ENCODE measurements around the gene COL19A1. TPM values are rescaled to one million over a fixed set of nuclear protein-coding genes. Genes with fewer than 3 reads are reported as not detected.
A peak's percentile ranks its signal among the peaks of the same experiment; 100 is the strongest.

COL19A1 gene
- total and polyA plus RNA-seq, 12 donors: 0.26 to 2.8 (median 1.7) TPM

DNA sequence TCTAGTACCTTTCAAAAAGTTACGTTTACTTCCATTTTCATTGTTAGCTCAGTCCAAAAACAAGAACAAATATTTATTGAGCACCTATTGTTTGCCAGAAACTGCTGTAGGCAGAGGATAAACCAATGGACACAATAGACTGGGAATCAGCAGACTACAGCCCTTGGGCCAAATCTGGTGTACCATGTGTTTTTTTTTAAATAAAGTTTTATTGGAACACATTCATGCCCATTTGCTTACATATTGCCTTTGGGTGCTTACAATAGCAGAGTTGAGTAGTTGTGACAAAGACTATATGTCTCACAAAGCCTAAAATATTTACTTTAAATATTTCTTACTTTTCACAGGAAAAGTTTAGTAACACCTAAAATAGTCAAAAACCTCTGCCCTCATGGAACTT lies 220.4 kb downstream of the COL19A1 start:
- no peak for DNase-seq

DNA sequence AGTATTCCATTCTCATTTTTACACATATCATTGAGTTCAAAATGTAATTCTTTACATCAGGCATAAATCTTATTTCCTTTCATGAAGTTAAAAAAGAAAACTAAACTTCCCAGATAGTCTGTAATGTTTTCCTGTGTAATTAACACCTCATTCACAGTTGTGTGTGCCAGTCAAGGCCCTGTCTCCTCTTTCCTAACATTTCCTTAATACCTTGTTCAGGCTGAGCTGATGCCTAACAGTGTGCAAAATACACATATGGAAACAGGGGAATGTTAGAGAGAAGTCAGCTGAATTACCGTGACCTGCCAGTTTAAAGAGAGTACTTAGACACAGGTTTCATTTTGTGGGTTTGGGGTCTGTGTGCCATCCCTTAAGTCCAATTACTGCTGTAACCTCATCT lies 227.8 kb downstream of the COL19A1 start:
- no peak overlapping the region for H3K27ac ChIP-seq
- no peaks in the 10 kb centered on the region for H3K9me3 ChIP-seq
- no peaks in the 10 kb centered on the region for H3K4me1 ChIP-seq
- no peak overlapping the region for H3K4me3 ChIP-seq
- H3K36me3 ChIP-seq: no peaks in the 10 kb centered on the region
- ATAC-seq (no peak), DNase-seq (no peak)
- TF ChIP-seq, protein P1, sequence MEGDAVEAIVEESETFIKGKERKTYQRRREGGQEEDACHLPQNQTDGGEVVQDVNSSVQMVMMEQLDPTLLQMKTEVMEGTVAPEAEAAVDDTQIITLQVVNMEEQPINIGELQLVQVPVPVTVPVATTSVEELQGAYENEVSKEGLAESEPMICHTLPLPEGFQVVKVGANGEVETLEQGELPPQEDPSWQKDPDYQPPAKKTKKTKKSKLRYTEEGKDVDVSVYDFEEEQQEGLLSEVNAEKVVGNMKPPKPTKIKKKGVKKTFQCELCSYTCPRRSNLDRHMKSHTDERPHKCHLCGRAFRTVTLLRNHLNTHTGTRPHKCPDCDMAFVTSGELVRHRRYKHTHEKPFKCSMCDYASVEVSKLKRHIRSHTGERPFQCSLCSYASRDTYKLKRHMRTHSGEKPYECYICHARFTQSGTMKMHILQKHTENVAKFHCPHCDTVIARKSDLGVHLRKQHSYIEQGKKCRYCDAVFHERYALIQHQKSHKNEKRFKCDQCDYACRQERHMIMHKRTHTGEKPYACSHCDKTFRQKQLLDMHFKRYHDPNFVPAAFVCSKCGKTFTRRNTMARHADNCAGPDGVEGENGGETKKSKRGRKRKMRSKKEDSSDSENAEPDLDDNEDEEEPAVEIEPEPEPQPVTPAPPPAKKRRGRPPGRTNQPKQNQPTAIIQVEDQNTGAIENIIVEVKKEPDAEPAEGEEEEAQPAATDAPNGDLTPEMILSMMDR (IDR thresholded peaks at IDR 0.05): no peak
- no peaks in the 10 kb centered on the region for H3K27me3 ChIP-seq
- WGBS, 2 donors: 83 to 85% methylated on average over 1 of the region's 1 CpG
- intact Hi-C loops (cut with DNase I): no loop called here

More for the DNA sequence above, 220.4 kb downstream of the COL19A1 start:
- H3K4me1 ChIP-seq: no peaks in the 10 kb centered on the region
- H3K27me3 ChIP-seq: no peaks in the 10 kb centered on the region
- H3K4me3 ChIP-seq: no peak overlapping the region
- TF ChIP-seq, protein P1 (IDR thresholded peaks at IDR 0.05): no peak
- no peaks in the 10 kb centered on the region for H3K36me3 ChIP-seq
- H3K27ac ChIP-seq: no peak overlapping the region
- intact Hi-C loops (cut with DNase I): no loop called here
- no peaks in the 10 kb centered on the region for H3K9me3 ChIP-seq
- 77 to 84% methylated on average over 1 of the region's 1 CpG for WGBS, 2 donors
- ATAC-seq: no peak

DNA sequence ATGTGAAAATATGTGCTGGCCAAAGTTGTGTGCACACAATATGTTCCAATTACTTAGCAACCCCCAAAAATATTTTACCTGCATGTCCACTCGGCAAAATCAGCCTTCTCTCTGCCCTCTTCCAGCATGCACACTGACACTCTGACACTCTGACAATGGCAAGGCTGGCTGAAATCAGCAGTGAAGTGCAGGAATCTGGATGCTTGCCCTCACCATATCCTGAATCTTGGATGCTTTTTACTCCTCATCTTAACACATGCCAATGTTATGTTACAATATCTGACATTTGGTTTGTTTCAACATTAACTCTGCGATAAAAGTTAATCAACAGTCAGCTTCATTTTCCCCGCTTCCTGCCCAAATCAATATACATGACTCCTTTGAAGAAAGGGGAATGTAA lies 233.4 kb downstream of the COL19A1 start:
- H3K27ac ChIP-seq: no peak overlapping the region
- H3K27me3 ChIP-seq: no peaks in the 10 kb centered on the region
- no peaks in the 10 kb centered on the region for H3K9me3 ChIP-seq
- H3K36me3 ChIP-seq: no peaks in the 10 kb centered on the region
- ATAC-seq (no peak), DNase-seq (no peak)
- TF ChIP-seq, protein P1 (IDR thresholded peaks at IDR 0.05): no peak
- intact Hi-C loops (cut with DNase I): loop anchor here in 6 of 10 donors (10.0 kb wide), 3 partner anchors 265 to 1135 kb away; no protein-coding TSS in a partner anchor
- H3K4me3 ChIP-seq: no peak overlapping the region
- 37 to 38% methylated on average over 3 of the region's 3 CpGs for WGBS, 2 donors
- peaks cover 0 to 4% (median 0%) of the 10 kb centered on the region in 9 donors for H3K4me1 ChIP-seq

DNA sequence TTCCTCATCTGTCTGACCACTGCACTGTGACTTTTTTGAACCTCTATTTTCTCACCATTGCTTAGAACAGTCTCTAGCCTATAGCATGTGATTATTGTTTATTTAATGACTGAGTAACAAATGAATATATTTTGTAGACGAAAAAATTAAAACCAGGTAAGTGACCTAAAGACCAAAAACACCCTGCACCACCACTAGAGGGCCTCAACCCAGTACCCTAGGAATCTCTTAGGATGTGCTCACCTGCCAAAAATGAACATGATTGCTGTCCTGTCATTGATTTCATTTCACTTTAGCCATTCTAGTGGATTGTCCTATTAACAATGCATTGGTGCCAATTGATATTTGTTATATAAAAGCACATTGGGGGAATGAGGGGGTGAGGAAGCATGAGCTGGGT lies 237.4 kb downstream of the COL19A1 start:
- Histone ChIP-seq H3K27ac (no peak overlapping the region), H3K9me3 (no peaks in the 10 kb centered on the region), H3K27me3 (no peaks in the 10 kb centered on the region), H3K4me1 (peaks cover 0 to 4% (median 0%) of the 10 kb centered on the region in 9 donors), H3K4me3 (no peak overlapping the region), H3K36me3 (no peaks in the 10 kb centered on the region)
- WGBS, 2 donors: 88 to 89% methylated on average over 1 of the region's 1 CpG
- DNase-seq (no peak), ATAC-seq (no peak)
- intact Hi-C loops (cut with DNase I): loop anchor here in 6 of 10 donors (10.0 kb wide), 3 partner anchors 269 to 1139 kb away; no protein-coding TSS in a partner anchor
- TF ChIP-seq, protein P1 (IDR thresholded peaks at IDR 0.05): peak in 6 of 9 donors; percentile 9 to 34 (median 24)
